Measurements from ENCODE around the gene MUC2. TPM values are rescaled to one million over a fixed set of nuclear protein-coding genes. Genes with fewer than 3 reads are reported as not detected.

Gene MUC2
- total RNA-seq, 1 experiment from 2014 or later: 0.04 TPM

- H3K4me2 ChIP-seq: no peak overlapping the region
- TF ChIP-seq, protein P1, sequence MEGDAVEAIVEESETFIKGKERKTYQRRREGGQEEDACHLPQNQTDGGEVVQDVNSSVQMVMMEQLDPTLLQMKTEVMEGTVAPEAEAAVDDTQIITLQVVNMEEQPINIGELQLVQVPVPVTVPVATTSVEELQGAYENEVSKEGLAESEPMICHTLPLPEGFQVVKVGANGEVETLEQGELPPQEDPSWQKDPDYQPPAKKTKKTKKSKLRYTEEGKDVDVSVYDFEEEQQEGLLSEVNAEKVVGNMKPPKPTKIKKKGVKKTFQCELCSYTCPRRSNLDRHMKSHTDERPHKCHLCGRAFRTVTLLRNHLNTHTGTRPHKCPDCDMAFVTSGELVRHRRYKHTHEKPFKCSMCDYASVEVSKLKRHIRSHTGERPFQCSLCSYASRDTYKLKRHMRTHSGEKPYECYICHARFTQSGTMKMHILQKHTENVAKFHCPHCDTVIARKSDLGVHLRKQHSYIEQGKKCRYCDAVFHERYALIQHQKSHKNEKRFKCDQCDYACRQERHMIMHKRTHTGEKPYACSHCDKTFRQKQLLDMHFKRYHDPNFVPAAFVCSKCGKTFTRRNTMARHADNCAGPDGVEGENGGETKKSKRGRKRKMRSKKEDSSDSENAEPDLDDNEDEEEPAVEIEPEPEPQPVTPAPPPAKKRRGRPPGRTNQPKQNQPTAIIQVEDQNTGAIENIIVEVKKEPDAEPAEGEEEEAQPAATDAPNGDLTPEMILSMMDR (conservative IDR thresholded peaks at IDR 0.05): no peak
- TF ChIP-seq EZH2 (IDR thresholded peaks at IDR 0.05; ENCODE audit: low read depth): no peak
- peaks cover 9% of the 10 kb centered on the region; the same call in 1 of the 2 replicates for H3F3A ChIP-seq (ENCODE audit: insufficient read depth, low read depth)
- no peaks in the 10 kb centered on the region for H3K79me2 ChIP-seq (ENCODE audit: low read depth)
- no peak for DNase-seq
- intact Hi-C loops (cut with micrococcal nuclease; ENCODE audit: unreplicated experiment): no loop called here
- 0 out of 2 replicates have a peak, but pooled peaks cover 7% of the 10 kb centered on the region for H3K27me3 ChIP-seq (ENCODE audit: insufficient read depth, low read depth)
- no peaks in the 10 kb centered on the region for H3K9me3 ChIP-seq (ENCODE audit: insufficient read depth, low read depth)
- H3K4me3 ChIP-seq: no peak overlapping the region
- H3K4me1 ChIP-seq (replicated peaks; ENCODE audit: insufficient read depth): no peaks in the 10 kb centered on the region
- POLR2A ChIA-PET (ENCODE audit: unreplicated experiment): no interaction called here
- H2AFZ ChIP-seq: no peak overlapping the region
- H4K20me1 ChIP-seq (ENCODE audit: insufficient read depth): no peaks in the 10 kb centered on the region
- no peaks in the 10 kb centered on the region for H3K9me2 ChIP-seq (ENCODE audit: insufficient read depth)
- H3K27ac ChIP-seq: no peak overlapping the region
- H3K36me3 ChIP-seq (ENCODE audit: low read depth): no peaks in the 10 kb centered on the region
- no TSS peak for BruUV-seq (replicated peaks)
- CTCF ChIA-PET: interaction anchor here (0.7 kb wide), 1 partner anchor 151 kb away, joined by 3 read pairs; no protein-coding TSS in a partner anchor
Observed at GRCh38 chr11:1109101-1109917, 34.6 kb downstream of the MUC2 start.

DNA sequence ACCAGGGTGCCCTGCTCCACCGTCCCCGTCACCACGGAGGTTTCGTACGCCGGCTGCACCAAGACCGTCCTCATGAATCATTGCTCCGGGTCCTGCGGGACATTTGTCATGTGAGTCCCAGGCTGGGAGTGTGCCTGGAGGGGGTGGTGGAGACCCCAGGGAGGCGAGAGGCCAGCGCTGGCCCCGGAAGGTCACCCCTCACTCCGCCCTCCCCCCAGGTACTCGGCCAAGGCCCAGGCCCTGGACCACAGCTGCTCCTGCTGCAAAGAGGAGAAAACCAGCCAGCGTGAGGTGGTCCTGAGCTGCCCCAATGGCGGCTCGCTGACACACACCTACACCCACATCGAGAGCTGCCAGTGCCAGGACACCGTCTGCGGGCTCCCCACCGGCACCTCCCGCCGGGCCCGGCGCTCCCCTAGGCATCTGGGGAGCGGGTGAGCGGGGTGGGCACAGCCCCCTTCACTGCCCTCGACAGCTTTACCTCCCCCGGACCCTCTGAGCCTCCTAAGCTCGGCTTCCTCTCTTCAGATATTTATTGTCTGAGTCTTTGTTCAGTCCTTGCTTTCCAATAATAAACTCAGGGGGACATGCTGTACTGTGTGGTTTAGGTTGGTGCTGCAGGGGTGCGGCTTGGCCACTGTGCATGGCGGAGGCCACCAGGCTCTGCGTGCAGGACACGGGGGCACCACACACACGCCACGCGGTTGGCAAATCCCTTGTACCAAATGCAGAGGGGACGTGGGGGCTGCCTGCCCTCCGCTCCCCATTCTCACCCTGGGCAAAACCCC is 35.4 kb downstream of the MUC2 start:
- Histone ChIP-seq H3K79me2 (ENCODE audit: low read depth) (no peaks in the 10 kb centered on the region), H3K27me3 (ENCODE audit: insufficient read depth, low read depth) (0 out of 2 replicates have a peak, but pooled peaks cover 7% of the 10 kb centered on the region), H3K27ac (no peak overlapping the region), H3K4me2 (no peak overlapping the region), H2AFZ (no peak overlapping the region), H3K9me3 (ENCODE audit: insufficient read depth, low read depth) (no peaks in the 10 kb centered on the region), H3K36me3 (ENCODE audit: low read depth) (no peaks in the 10 kb centered on the region), H3F3A (ENCODE audit: insufficient read depth, low read depth) (peaks cover 11% of the 10 kb centered on the region; the same call in 1 of the 2 replicates), H4K20me1 (ENCODE audit: insufficient read depth) (no peaks in the 10 kb centered on the region), H3K9me2 (ENCODE audit: insufficient read depth) (no peaks in the 10 kb centered on the region), H3K4me3 (no peak overlapping the region), H3K4me1 (replicated peaks; ENCODE audit: insufficient read depth) (no peaks in the 10 kb centered on the region)
- POLR2A ChIA-PET (ENCODE audit: unreplicated experiment): no interaction called here
- intact Hi-C loops (cut with micrococcal nuclease; ENCODE audit: unreplicated experiment): loop anchor here (5.0 to 10.0 kb wide), 4 partner anchors 42 to 407 kb away; no protein-coding TSS in a partner anchor
- DNase-seq: no peak
- no peak for TF ChIP-seq EZH2 (IDR thresholded peaks at IDR 0.05; ENCODE audit: low read depth)
- TF ChIP-seq, protein P1 (conservative IDR thresholded peaks at IDR 0.05): no peak
- CTCF ChIA-PET: no interaction called here
- no TSS peak for BruUV-seq (replicated peaks)

- POLR2A ChIA-PET (ENCODE audit: unreplicated experiment): no interaction called here
- no peak overlapping the region for H3K27ac ChIP-seq
Observed at GRCh38 chr11:1111545-1112212, 37.0 kb downstream of the MUC2 start.

More at GRCh38 chr11:1111545-1112212, 37.0 kb downstream of the MUC2 start:
- H3K27me3 ChIP-seq (ENCODE audit: insufficient read depth, low read depth): 0 out of 2 replicates have a peak, but pooled peaks cover 7% of the 10 kb centered on the region
- no peaks in the 10 kb centered on the region for H3K36me3 ChIP-seq (ENCODE audit: low read depth)
- H2AFZ ChIP-seq: no peak overlapping the region
- no peaks in the 10 kb centered on the region for H4K20me1 ChIP-seq (ENCODE audit: insufficient read depth)
- H3K4me2 ChIP-seq: no peak overlapping the region
- CTCF ChIA-PET: no interaction called here
- TF ChIP-seq, protein P1 (conservative IDR thresholded peaks at IDR 0.05): no peak
- TF ChIP-seq EZH2 (IDR thresholded peaks at IDR 0.05; ENCODE audit: low read depth): no peak
- H3F3A ChIP-seq (ENCODE audit: insufficient read depth, low read depth): peaks cover 11% of the 10 kb centered on the region; the same call in 1 of the 2 replicates
- H3K4me1 ChIP-seq (replicated peaks; ENCODE audit: insufficient read depth): no peaks in the 10 kb centered on the region
- intact Hi-C loops (cut with micrococcal nuclease; ENCODE audit: unreplicated experiment): loop anchor here (5.0 to 10.0 kb wide), 4 partner anchors 41 to 406 kb away; no protein-coding TSS in a partner anchor
- no peaks in the 10 kb centered on the region for H3K9me2 ChIP-seq (ENCODE audit: insufficient read depth)
- H3K9me3 ChIP-seq (ENCODE audit: insufficient read depth, low read depth): no peaks in the 10 kb centered on the region
- no peaks in the 10 kb centered on the region for H3K79me2 ChIP-seq (ENCODE audit: low read depth)
- no peak for DNase-seq
- no TSS peak for BruUV-seq (replicated peaks)
- H3K4me3 ChIP-seq: no peak overlapping the region

Data from PC-9 (cell line).